ENCODE results near the gene OR51S1.
"Not testable (repeated sequence)": the region's sequence is repeated elsewhere in the genome, so short reads cannot be mapped to it uniquely, and the experiment has no call there.

The OR51S1 gene

GRCh38 chr11:4804280-4804679 is 44.7 kb downstream of the OR51S1 start, which contains the start of gene OR52R1:
Gene OR52R1 (minus strand): TSS chr11:4804380. CDS start chr11:4804380, 0 bp downstream.
- DNase-seq (ENCODE audit: low spot score) = no peak

- DNase-seq (ENCODE audit: low spot score) = not testable (repeated sequence)
Measured at GRCh38 chr11:4801316-4801715, 47.7 kb downstream of the OR51S1 start.

GRCh38 chr11:4798427-4799183 is 50.4 kb downstream of the OR51S1 start:
- no peak for DNase-seq (ENCODE audit: low spot score)
